ENCODE results near the gene PSMB2.
"Not testable (repeated sequence)": the region's sequence is repeated elsewhere in the genome, so short reads cannot be mapped to it uniquely, and the experiment has no call there.

The PSMB2 gene

GRCh38 chr1:35641233-35641866 is at the start of gene PSMB2:
PSMB2 (minus strand) TSS chr1:35641526; CDS start chr1:35641432, 94 bp downstream.
- peak; percentile 96 for DNase-seq

- DNase-seq: no peak
Measured at GRCh38 chr1:35691080-35691479, 49.8 kb upstream of the PSMB2 start.

- not testable (repeated sequence) for DNase-seq
Measured at GRCh38 chr1:35690103-35690502, 48.8 kb upstream of the PSMB2 start.

- DNase-seq: no peak
Measured at GRCh38 chr1:35688161-35688560, 46.8 kb upstream of the PSMB2 start.

- no peak for DNase-seq
Measured at GRCh38 chr1:35683012-35683411, 41.7 kb upstream of the PSMB2 start.

GRCh38 chr1:35680271-35680670 is 38.9 kb upstream of the PSMB2 start:
- DNase-seq: no peak

- no peak for DNase-seq
Measured at GRCh38 chr1:35675773-35676172, 34.4 kb upstream of the PSMB2 start.

GRCh38 chr1:35674111-35674510 is 32.8 kb upstream of the PSMB2 start:
- DNase-seq: no peak

- no peak for DNase-seq
Measured at GRCh38 chr1:35672116-35672515, 30.8 kb upstream of the PSMB2 start.

- DNase-seq: no peak
Measured at GRCh38 chr1:35668506-35668905, 27.2 kb upstream of the PSMB2 start.

- DNase-seq: no peak
Measured at GRCh38 chr1:35666916-35667315, 25.6 kb upstream of the PSMB2 start.

- no peak for DNase-seq
Measured at GRCh38 chr1:35666216-35666615, 24.9 kb upstream of the PSMB2 start.

GRCh38 chr1:35663434-35663833 is 22.1 kb upstream of the PSMB2 start:
- DNase-seq: no peak

- DNase-seq: no peak
Measured at GRCh38 chr1:35661474-35661795, 20.1 kb upstream of the PSMB2 start.

GRCh38 chr1:35660581-35661473 is 19.5 kb upstream of the PSMB2 start:
- no peak for DNase-seq

- no peak for DNase-seq
Measured at GRCh38 chr1:35659589-35659988, 18.3 kb upstream of the PSMB2 start.

- no peak for DNase-seq
Measured at GRCh38 chr1:35657851-35658250, 16.5 kb upstream of the PSMB2 start.

GRCh38 chr1:35656863-35657232 is 15.5 kb upstream of the PSMB2 start:
- no peak for DNase-seq

GRCh38 chr1:35656148-35656862 is 15.0 kb upstream of the PSMB2 start:
- DNase-seq: no peak

GRCh38 chr1:35655196-35655595 is 13.9 kb upstream of the PSMB2 start:
- no peak for DNase-seq

- DNase-seq: no peak
Measured at GRCh38 chr1:35650416-35650815, 9.1 kb upstream of the PSMB2 start.

- DNase-seq: no peak
Measured at GRCh38 chr1:35646043-35646442, 4.7 kb upstream of the PSMB2 start.

GRCh38 chr1:35644204-35644603 is 2.9 kb upstream of the PSMB2 start:
- no peak for DNase-seq

GRCh38 chr1:35642471-35642955 is 1.2 kb upstream of the PSMB2 start:
- DNase-seq: peak; percentile 19
